GM10266 (cell line): ENCODE data around the gene BACH2.
"Not testable (repeated sequence)": the region's sequence is repeated elsewhere in the genome, so short reads cannot be mapped to it uniquely, and the experiment has no call there.

Experiments used
- DNase-seq: peaks from one replicate; pipeline ENCODE4 v3.0.0; 2012; ENCODE audit errors: extremely low spot score
- CTCF ChIP-seq: IDR thresholded peaks from 2 replicates; pipeline ENCODE4 v1.5.1; 2012; ENCODE audit warnings: mild to moderate bottlenecking, low read depth; ENCODE audit not compliant: control insufficient read depth, insufficient read depth; ENCODE audit errors: missing control alignments

The BACH2 gene

GRCh38 chr6:90062667-90063066 is 234.0 kb downstream of the BACH2 start:
- DNase-seq, result no peak
- TF ChIP-seq CTCF, result no peak

- TF ChIP-seq CTCF, result no peak
- no peak for DNase-seq
Observed at GRCh38 chr6:90062051-90062450, 234.6 kb downstream of the BACH2 start.

GRCh38 chr6:90059178-90059577 is 237.5 kb downstream of the BACH2 start:
- not testable (repeated sequence) for DNase-seq

- DNase-seq, result not testable (repeated sequence)
Observed at GRCh38 chr6:90055924-90056323, 240.7 kb downstream of the BACH2 start.

GRCh38 chr6:90054193-90054592 is 242.4 kb downstream of the BACH2 start:
- not testable (repeated sequence) for DNase-seq

GRCh38 chr6:90053614-90054013 is 243.0 kb downstream of the BACH2 start:
- TF ChIP-seq CTCF, result no peak
- DNase-seq, result no peak

- TF ChIP-seq CTCF, result no peak
- no peak for DNase-seq
Observed at GRCh38 chr6:90049295-90049694, 247.3 kb downstream of the BACH2 start.

GRCh38 chr6:90048206-90048967 is 248.3 kb downstream of the BACH2 start:
- TF ChIP-seq CTCF, result no peak
- DNase-seq, result no peak

GRCh38 chr6:90045535-90045934 is 251.1 kb downstream of the BACH2 start:
- no peak for DNase-seq
- no peak for TF ChIP-seq CTCF
